Natural killer cell (primary cell): Measurements from ENCODE around the gene TPMT. TPM values are rescaled to one million over a fixed set of nuclear protein-coding genes. Genes with fewer than 3 reads are reported as not detected.

ENCODE experiments used
- ATAC-seq, 3 donors: fragments of 150-1000 bp in 2 of 3; fragments of 200-7000 bp in 1 of 3; cut with Tn5 transposase; 1 replicate in 1 of 3; 2 replicates in 2 of 3; pipeline ENCODE4 v1.10.0; 2021; ENCODE audit warnings: mild to moderate bottlenecking in 2 of 3, moderate library complexity in 2 of 3
- DNase-seq, 2 donors: peaks; one replicate each; pipeline versions ENCODE4 v3.0.0 to v3.0.0-alpha.2; 2013 to 2021; ENCODE audit warnings: mixed read lengths in 1 of 2
- H3K27ac ChIP-seq: one replicate; pipeline ENCODE4 v1.5.1; 2013; ENCODE audit warnings: mild to moderate bottlenecking, low read length
- H3K27me3 ChIP-seq: one replicate; pipeline ENCODE4 v1.6.1; 2013; ENCODE audit warnings: low read length; ENCODE audit not compliant: control insufficient read depth, insufficient read depth
- H3K36me3 ChIP-seq: one replicate; pipeline ENCODE4 v1.6.1; 2013; ENCODE audit warnings: low read length; ENCODE audit not compliant: control insufficient read depth, insufficient read depth
- H3K4me1 ChIP-seq: one replicate; pipeline ENCODE4 v1.6.1; 2013; ENCODE audit warnings: low read length; ENCODE audit not compliant: control insufficient read depth, insufficient read depth
- H3K4me3 ChIP-seq: one replicate; pipeline ENCODE4 v1.5.1; 2013; ENCODE audit warnings: low read length
- H3K9me3 ChIP-seq: one replicate; pipeline ENCODE4 v1.6.1; 2013; ENCODE audit warnings: low read length; ENCODE audit not compliant: control insufficient read depth, insufficient read depth
- H3K27ac Mint-ChIP-seq, 2 donors: one replicate each; pipeline ENCODE4 v1.8.0; 2022; ENCODE audit warnings: mild to moderate bottlenecking in 2 of 2, mixed read lengths in 2 of 2, moderate library complexity in 1 of 2
- H3K27me3 Mint-ChIP-seq, 2 donors: one replicate each; pipeline ENCODE4 v1.8.0; 2022; ENCODE audit warnings: low read depth in 2 of 2, mixed read lengths in 2 of 2
- H3K36me3 Mint-ChIP-seq: one replicate; pipeline ENCODE4 v1.8.0; 2022; ENCODE audit warnings: mixed read lengths
- H3K4me1 Mint-ChIP-seq, 2 donors: one replicate each; pipeline ENCODE4 v1.8.0; 2022; ENCODE audit warnings: mixed read lengths in 2 of 2
- H3K4me3 Mint-ChIP-seq: one replicate; pipeline ENCODE4 v1.8.0; 2022; ENCODE audit warnings: mild to moderate bottlenecking, moderate library complexity, mixed read lengths
- H3K9me3 Mint-ChIP-seq, 2 donors: one replicate each; pipeline ENCODE4 v1.8.0; 2022; ENCODE audit warnings: mixed read lengths in 2 of 2
- WGBS: methylation state at CpG from one replicate; pipeline ENCODE4 v1.1.7; 2013; ENCODE audit warnings: missing lambda C conversion rate; ENCODE audit not compliant: insufficient coverage; 5-methylcytosine and 5-hydroxymethylcytosine counted together
- intact Hi-C: fragments of 100-400 bp; cut with micrococcal nuclease; formaldehyde crosslinking; loops from one replicate; pipeline ENCODE4 v1.14.2; 2022
- total RNA-seq, 4 donors: library from RNA; stranded (reverse); fragments of 120-200 nt in 1 of 4; gene quantifications; one replicate each; pipeline versions ENCODE4 v1.2.3 to v1.2.4, GENCODE V29; 2013 to 2022
- TF ChIP-seq, protein P1 (sequence below): fragments of 200-600 bp; IDR thresholded peaks from one replicate; pipeline ENCODE4 v1.8.0; 2022; ENCODE audit warnings: antibody characterized with exemption

The TPMT gene
- total RNA-seq, 3 donors from 2014 or later (not counting 1 experiment from before 2014, with no cell fraction given): 8.9 to 11.4 (median 9.6) TPM

DNA sequence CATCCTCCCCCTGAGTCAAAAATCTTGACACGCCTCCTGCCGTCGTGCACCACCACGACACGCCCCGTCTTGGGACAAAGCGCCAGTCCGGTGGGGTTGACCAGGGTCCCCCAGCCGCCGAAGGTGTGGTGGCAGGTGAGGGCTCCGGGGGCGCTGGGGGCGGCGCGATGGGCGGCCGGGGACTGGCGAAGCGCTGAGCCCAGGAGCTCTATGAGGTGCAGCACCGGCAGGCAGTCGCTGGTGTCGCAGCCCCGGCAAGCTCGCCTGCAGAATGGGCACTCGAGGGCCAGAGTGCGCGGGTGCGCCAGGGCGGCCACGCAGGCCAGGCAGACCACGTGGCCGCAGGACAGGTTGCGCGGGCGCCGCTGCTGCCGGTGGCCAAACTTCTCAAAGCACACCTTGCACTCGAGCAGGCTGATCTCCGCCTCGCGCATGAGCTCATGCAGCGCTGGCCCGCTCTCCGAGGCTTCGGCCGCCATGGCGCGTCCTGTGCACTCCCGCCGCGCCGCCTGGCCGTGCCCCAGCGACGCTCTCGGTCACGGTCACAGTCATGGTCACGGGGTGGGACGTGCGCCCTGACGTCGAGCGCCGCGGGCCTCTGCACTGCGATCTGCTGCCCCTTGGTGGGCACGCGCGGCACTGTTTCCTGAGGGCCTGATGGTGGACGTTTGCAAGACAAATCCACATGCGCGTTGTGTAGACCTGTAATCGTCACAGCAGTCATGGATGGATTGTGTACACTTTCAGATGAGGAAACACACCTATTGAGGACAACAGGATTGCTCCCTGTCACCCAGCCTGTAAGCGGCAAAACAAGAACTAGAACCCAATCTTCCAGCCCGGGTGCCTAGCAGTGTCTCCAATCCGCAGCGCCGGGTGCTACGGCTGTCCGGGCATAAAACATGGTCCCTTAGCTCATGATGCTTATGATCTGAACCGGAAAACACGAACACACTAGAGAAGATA is 32.5 kb downstream of the TPMT start, which contains the start of gene NHLRC1:
Gene NHLRC1, minus strand, starts transcription at position 550 of the 966 bp plus-strand sequence. Its CDS starts 71 bp downstream, at position 479.
- Mint-ChIP-seq H3K27ac (peak within 1 kb of the TSS; percentile 43 to 90), H3K27me3 (no peaks in the 10 kb centered on the region), H3K4me3 (peak within 1 kb of the TSS; percentile 91), H3K9me3 (no peaks in the 10 kb centered on the region), H3K4me1 (peaks cover 8 to 13% of the 10 kb centered on the region in 2 donors), H3K36me3 (no peaks in the 10 kb centered on the region)
- H3K4me3 ChIP-seq: peak within 1 kb of the TSS; percentile 38
- no peak within 1 kb of the TSS for H3K27ac ChIP-seq
- WGBS: 22% methylated on average over 82 of the region's 82 CpGs
- H3K4me1 ChIP-seq: peaks cover 13% of the 10 kb centered on the region
- peak; percentile 81 to 84 for DNase-seq
- H3K36me3 ChIP-seq: no peaks in the 10 kb centered on the region
- TF ChIP-seq, protein P1, sequence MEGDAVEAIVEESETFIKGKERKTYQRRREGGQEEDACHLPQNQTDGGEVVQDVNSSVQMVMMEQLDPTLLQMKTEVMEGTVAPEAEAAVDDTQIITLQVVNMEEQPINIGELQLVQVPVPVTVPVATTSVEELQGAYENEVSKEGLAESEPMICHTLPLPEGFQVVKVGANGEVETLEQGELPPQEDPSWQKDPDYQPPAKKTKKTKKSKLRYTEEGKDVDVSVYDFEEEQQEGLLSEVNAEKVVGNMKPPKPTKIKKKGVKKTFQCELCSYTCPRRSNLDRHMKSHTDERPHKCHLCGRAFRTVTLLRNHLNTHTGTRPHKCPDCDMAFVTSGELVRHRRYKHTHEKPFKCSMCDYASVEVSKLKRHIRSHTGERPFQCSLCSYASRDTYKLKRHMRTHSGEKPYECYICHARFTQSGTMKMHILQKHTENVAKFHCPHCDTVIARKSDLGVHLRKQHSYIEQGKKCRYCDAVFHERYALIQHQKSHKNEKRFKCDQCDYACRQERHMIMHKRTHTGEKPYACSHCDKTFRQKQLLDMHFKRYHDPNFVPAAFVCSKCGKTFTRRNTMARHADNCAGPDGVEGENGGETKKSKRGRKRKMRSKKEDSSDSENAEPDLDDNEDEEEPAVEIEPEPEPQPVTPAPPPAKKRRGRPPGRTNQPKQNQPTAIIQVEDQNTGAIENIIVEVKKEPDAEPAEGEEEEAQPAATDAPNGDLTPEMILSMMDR: peak; percentile 81
- H3K27me3 ChIP-seq: no peaks in the 10 kb centered on the region
- intact Hi-C loops: loop anchor here (1.0 to 10.0 kb wide), 3 partner anchors 289 to 518 kb away; partner anchors contain the start of genes FAM8A1 and NUP153
- ATAC-seq: peak; percentile 99 to 100 (median 99)
- no peaks in the 10 kb centered on the region for H3K9me3 ChIP-seq

DNA sequence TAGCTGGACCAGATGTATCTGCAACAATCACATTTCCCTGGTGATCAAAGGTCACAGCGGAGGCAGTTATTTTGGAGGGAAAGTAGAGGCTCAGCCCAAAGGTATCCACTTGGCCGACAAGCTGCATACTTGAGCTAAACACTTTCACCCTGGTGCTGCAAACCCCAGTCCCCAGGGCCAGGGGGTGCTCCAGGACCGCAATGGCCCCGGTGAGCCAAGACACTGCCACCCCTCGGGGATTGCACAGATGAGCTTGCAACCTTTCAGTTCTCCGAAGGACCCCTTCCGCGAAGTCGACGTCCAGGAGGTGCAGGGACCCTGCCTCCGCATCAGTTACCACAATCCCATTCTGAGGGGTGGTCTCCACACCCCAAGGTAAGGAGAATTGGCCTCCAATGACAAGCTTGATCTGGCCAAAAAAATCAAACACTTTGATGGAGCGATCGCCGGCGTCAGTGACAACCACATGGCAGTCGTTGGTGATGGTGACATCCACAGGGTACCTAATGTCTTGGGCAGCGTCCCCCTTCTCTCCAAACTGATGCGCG is 33.2 kb downstream of the TPMT start:
- Mint-ChIP-seq H3K4me1 (peaks cover 8 to 13% of the 10 kb centered on the region in 2 donors), H3K36me3 (no peaks in the 10 kb centered on the region), H3K9me3 (no peaks in the 10 kb centered on the region), H3K27me3 (no peaks in the 10 kb centered on the region), H3K4me3 (peak overlapping the region; percentile 65), H3K27ac (peak overlapping the region in 1 of 2 donors; percentile 90)
- H3K9me3 ChIP-seq: no peaks in the 10 kb centered on the region
- 90% methylated on average over 19 of the region's 19 CpGs for WGBS
- no peaks in the 10 kb centered on the region for H3K36me3 ChIP-seq
- H3K4me3 ChIP-seq: peak overlapping the region; percentile 38
- no peak overlapping the region for H3K27ac ChIP-seq
- H3K27me3 ChIP-seq: no peaks in the 10 kb centered on the region
- intact Hi-C loops: loop anchor here (1.0 to 10.0 kb wide), 3 partner anchors 288 to 517 kb away; partner anchors contain the start of genes FAM8A1 and NUP153
- TF ChIP-seq, protein P1: no peak
- ATAC-seq: no peak
- H3K4me1 ChIP-seq: peaks cover 13% of the 10 kb centered on the region
- no peak for DNase-seq

DNA sequence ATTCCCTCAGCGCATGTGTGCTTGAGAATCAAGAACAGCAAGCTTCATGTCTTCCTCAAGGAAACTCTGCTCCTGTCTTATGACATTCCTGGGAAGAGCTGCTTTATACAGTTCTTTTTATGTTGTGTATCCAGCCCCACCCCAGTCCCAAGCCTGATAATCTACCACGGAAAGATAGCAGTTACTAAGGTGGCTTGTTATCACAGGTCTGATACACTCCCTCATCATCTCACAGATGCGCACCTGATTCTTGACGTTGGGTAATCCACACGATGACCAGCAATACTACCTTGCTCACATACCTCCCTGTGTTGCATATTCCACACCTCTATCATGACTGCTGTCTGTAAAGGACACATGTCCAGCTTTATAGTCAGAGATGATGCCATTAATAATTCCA is 35.6 kb downstream of the TPMT start:
- Mint-ChIP-seq H3K27ac (no peak overlapping the region), H3K36me3 (no peaks in the 10 kb centered on the region), H3K4me1 (peaks cover 18 to 24% of the 10 kb centered on the region in 2 donors), H3K9me3 (no peaks in the 10 kb centered on the region), H3K27me3 (no peaks in the 10 kb centered on the region), H3K4me3 (no peak overlapping the region)
- TF ChIP-seq, protein P1: no peak
- 87% methylated on average over 5 of the region's 5 CpGs for WGBS
- no peak for DNase-seq
- Histone ChIP-seq H3K4me1 (peaks cover 17% of the 10 kb centered on the region), H3K4me3 (no peak overlapping the region), H3K36me3 (no peaks in the 10 kb centered on the region), H3K9me3 (no peaks in the 10 kb centered on the region), H3K27me3 (no peaks in the 10 kb centered on the region), H3K27ac (no peak overlapping the region)
- no peak for ATAC-seq
- intact Hi-C loops: no loop called here
